Mesendoderm (in vitro differentiated cells): Measurements from ENCODE around the gene C5.

ENCODE experiments used
- DNase-seq: peaks from one replicate; pipeline ENCODE4 v3.0.0; 2013
- H2AK5ac ChIP-seq: 2 replicates; pipeline ENCODE4 v1.6.1; 2013; ENCODE audit warnings: low read length, inconsistent platforms
- H2BK120ac ChIP-seq: 2 replicates; pipeline ENCODE4 v1.6.1; 2013; ENCODE audit warnings: low read depth, mild to moderate bottlenecking, low read length, moderate library complexity, mixed read lengths
- H2BK15ac ChIP-seq: replicated peaks from 2 replicates; pipeline ENCODE4 v1.6.1; 2013; ENCODE audit warnings: low read depth, mild to moderate bottlenecking, moderate library complexity
- H2BK5ac ChIP-seq: 2 replicates; pipeline ENCODE4 v1.6.1; 2013; ENCODE audit warnings: low read length, inconsistent platforms
- H3K18ac ChIP-seq: 2 replicates; pipeline ENCODE4 v1.6.1; 2013; ENCODE audit warnings: mild to moderate bottlenecking, low read length, mixed read lengths
- H3K23ac ChIP-seq: one replicate; pipeline ENCODE4 v1.6.1; 2013; ENCODE audit warnings: low read length
- H3K27ac ChIP-seq: 2 replicates; pipeline ENCODE4 v1.5.1; 2013; ENCODE audit warnings: low read depth, mild to moderate bottlenecking, inconsistent platforms, low read length, moderate library complexity
- H3K27me3 ChIP-seq: 2 replicates; pipeline ENCODE4 v1.6.1; 2013; ENCODE audit warnings: low read length, control low read depth, mild to moderate bottlenecking, inconsistent platforms; ENCODE audit not compliant: insufficient read depth, poor library complexity
- H3K36me3 ChIP-seq: 2 replicates; pipeline ENCODE4 v1.6.1; 2013; ENCODE audit warnings: low read length, inconsistent platforms; ENCODE audit not compliant: control insufficient read depth, insufficient read depth
- H3K4ac ChIP-seq: one replicate; pipeline ENCODE4 v1.6.1; 2013; ENCODE audit warnings: low read depth, mild to moderate bottlenecking, low read length, moderate library complexity
- H3K4me1 ChIP-seq: 2 replicates; pipeline ENCODE4 v1.6.1; 2013; ENCODE audit warnings: low read depth, low read length, inconsistent platforms; ENCODE audit not compliant: control insufficient read depth
- H3K4me2 ChIP-seq: 2 replicates; pipeline ENCODE4 v1.6.1; 2013; ENCODE audit warnings: low read length
- H3K4me3 ChIP-seq: 2 replicates; pipeline ENCODE4 v1.5.1; 2013; ENCODE audit warnings: mild to moderate bottlenecking, low read length
- H3K56ac ChIP-seq: one replicate; pipeline ENCODE4 v1.6.1; 2013; ENCODE audit warnings: low read length
- H3K79me1 ChIP-seq: 2 replicates; pipeline ENCODE4 v1.6.1; 2013; ENCODE audit warnings: low read length, inconsistent platforms
- H3K79me2 ChIP-seq: 2 replicates; pipeline ENCODE4 v1.6.1; 2013; ENCODE audit warnings: mild to moderate bottlenecking, low read length; ENCODE audit not compliant: control insufficient read depth, insufficient read depth
- H3K9ac ChIP-seq: 2 replicates; pipeline ENCODE4 v1.6.1; 2013; ENCODE audit warnings: low read length, inconsistent platforms
- H4K5ac ChIP-seq: one replicate; pipeline ENCODE4 v1.6.1; 2013; ENCODE audit warnings: low read length
- H4K8ac ChIP-seq: one replicate; pipeline ENCODE4 v1.6.1; 2013; ENCODE audit warnings: low read depth, mild to moderate bottlenecking, control low read depth, low read length, moderate library complexity
- WGBS: extraction: QIAGEN DNeasy Blood & Tissue Kit; methylation state at CpG from one replicate; pipeline ENCODE4 v1.1.7; 2013; ENCODE audit warnings: low lambda C conversion rate, missing lambda C conversion rate; ENCODE audit not compliant: insufficient coverage; ENCODE audit errors: extremely low coverage; 5-methylcytosine and 5-hydroxymethylcytosine counted together

C5 gene

GRCh38 chr9:120970244-120970643 is 79.8 kb downstream of the C5 start:
- Histone ChIP-seq H3K79me2 (no peaks in the 10 kb centered on the region), H2BK120ac (no peak overlapping the region), H3K27me3 (no peaks in the 10 kb centered on the region), H3K9ac (no peak overlapping the region), H3K4ac (no peak overlapping the region), H3K27ac (no peak overlapping the region), H3K18ac (no peak overlapping the region), H3K4me2 (no peak overlapping the region), H3K23ac (no peak overlapping the region), H3K4me1 (no peaks in the 10 kb centered on the region), H4K8ac (peak overlapping the region; percentile 2), H2BK5ac (no peak overlapping the region), H3K79me1 (no peaks in the 10 kb centered on the region), H4K5ac (no peak overlapping the region), H2AK5ac (no peak overlapping the region), H3K4me3 (no peak overlapping the region), H3K56ac (no peak overlapping the region), H2BK15ac (no peak overlapping the region), H3K36me3 (no peaks in the 10 kb centered on the region)
- WGBS = no CpG with 5 or more reads among the region's 3 CpGs
- DNase-seq = no peak

GRCh38 chr9:120966013-120966369 is 84.1 kb downstream of the C5 start:
- no peak overlapping the region for H2AK5ac ChIP-seq
- H4K5ac ChIP-seq = no peak overlapping the region
- H2BK15ac ChIP-seq = no peak overlapping the region
- no peaks in the 10 kb centered on the region for H3K36me3 ChIP-seq
- H3K79me2 ChIP-seq = no peaks in the 10 kb centered on the region
- no peaks in the 10 kb centered on the region for H3K27me3 ChIP-seq
- H3K18ac ChIP-seq = no peak overlapping the region
- H3K4me2 ChIP-seq = no peak overlapping the region
- H3K9ac ChIP-seq = no peak overlapping the region
- no peak for DNase-seq
- no peaks in the 10 kb centered on the region for H3K4me1 ChIP-seq
- no CpG with 5 or more reads among the region's 3 CpGs for WGBS
- H3K27ac ChIP-seq = no peak overlapping the region
- no peaks in the 10 kb centered on the region for H3K79me1 ChIP-seq
- H4K8ac ChIP-seq = no peak overlapping the region
- no peak overlapping the region for H3K4me3 ChIP-seq
- no peak overlapping the region for H3K4ac ChIP-seq
- H2BK5ac ChIP-seq = no peak overlapping the region
- H2BK120ac ChIP-seq = no peak overlapping the region
- H3K23ac ChIP-seq = no peak overlapping the region
- H3K56ac ChIP-seq = no peak overlapping the region

GRCh38 chr9:120965344-120966012 is 84.6 kb downstream of the C5 start:
- no peak overlapping the region for H4K8ac ChIP-seq
- no peaks in the 10 kb centered on the region for H3K79me2 ChIP-seq
- H4K5ac ChIP-seq = no peak overlapping the region
- H2BK5ac ChIP-seq = no peak overlapping the region
- H3K56ac ChIP-seq = no peak overlapping the region
- H3K27ac ChIP-seq = no peak overlapping the region
- no peak overlapping the region for H3K4me2 ChIP-seq
- no peak overlapping the region for H3K4ac ChIP-seq
- H3K4me1 ChIP-seq = no peaks in the 10 kb centered on the region
- H3K79me1 ChIP-seq = no peaks in the 10 kb centered on the region
- no peaks in the 10 kb centered on the region for H3K36me3 ChIP-seq
- no peak overlapping the region for H3K23ac ChIP-seq
- no CpG with 5 or more reads among the region's 4 CpGs for WGBS
- no peak overlapping the region for H2AK5ac ChIP-seq
- DNase-seq = peak; percentile 61
- no peak overlapping the region for H2BK120ac ChIP-seq
- H3K18ac ChIP-seq = no peak overlapping the region
- no peak overlapping the region for H2BK15ac ChIP-seq
- no peak overlapping the region for H3K9ac ChIP-seq
- H3K4me3 ChIP-seq = no peak overlapping the region
- no peaks in the 10 kb centered on the region for H3K27me3 ChIP-seq

GRCh38 chr9:120961936-120962335 is 88.1 kb downstream of the C5 start:
- no peak overlapping the region for H3K9ac ChIP-seq
- H3K27ac ChIP-seq = no peak overlapping the region
- no peaks in the 10 kb centered on the region for H3K4me1 ChIP-seq
- H3K4me2 ChIP-seq = no peak overlapping the region
- no peak overlapping the region for H2BK15ac ChIP-seq
- H2BK120ac ChIP-seq = no peak overlapping the region
- no peak overlapping the region for H3K4ac ChIP-seq
- H3K23ac ChIP-seq = no peak overlapping the region
- H2AK5ac ChIP-seq = no peak overlapping the region
- H4K8ac ChIP-seq = no peak overlapping the region
- no peaks in the 10 kb centered on the region for H3K27me3 ChIP-seq
- H3K18ac ChIP-seq = no peak overlapping the region
- DNase-seq = no peak
- H3K56ac ChIP-seq = no peak overlapping the region
- no peak overlapping the region for H3K4me3 ChIP-seq
- H3K36me3 ChIP-seq = no peaks in the 10 kb centered on the region
- no peak overlapping the region for H4K5ac ChIP-seq
- no peaks in the 10 kb centered on the region for H3K79me2 ChIP-seq
- H2BK5ac ChIP-seq = no peak overlapping the region
- H3K79me1 ChIP-seq = no peaks in the 10 kb centered on the region
- no CpG with 5 or more reads among the region's 3 CpGs for WGBS

- H3K4me2 ChIP-seq = no peak overlapping the region
- H2AK5ac ChIP-seq = no peak overlapping the region
- H4K8ac ChIP-seq = no peak overlapping the region
- H3K23ac ChIP-seq = no peak overlapping the region
- H3K36me3 ChIP-seq = no peaks in the 10 kb centered on the region
- H3K9ac ChIP-seq = no peak overlapping the region
- H2BK15ac ChIP-seq = no peak overlapping the region
- H3K4me3 ChIP-seq = no peak overlapping the region
- DNase-seq = no peak
- H2BK5ac ChIP-seq = no peak overlapping the region
- no peaks in the 10 kb centered on the region for H3K4me1 ChIP-seq
- no peak overlapping the region for H3K27ac ChIP-seq
- H3K4ac ChIP-seq = no peak overlapping the region
- WGBS = no CpG with 5 or more reads among the region's 1 CpG
- no peak overlapping the region for H3K18ac ChIP-seq
- no peaks in the 10 kb centered on the region for H3K27me3 ChIP-seq
- no peaks in the 10 kb centered on the region for H3K79me1 ChIP-seq
- no peak overlapping the region for H2BK120ac ChIP-seq
- H3K56ac ChIP-seq = no peak overlapping the region
- no peaks in the 10 kb centered on the region for H3K79me2 ChIP-seq
- no peak overlapping the region for H4K5ac ChIP-seq
Measured at GRCh38 chr9:120960001-120960400, 90.1 kb downstream of the C5 start.

- H3K4me3 ChIP-seq = no peak overlapping the region
- H4K5ac ChIP-seq = no peak overlapping the region
- no peaks in the 10 kb centered on the region for H3K79me2 ChIP-seq
- no peak overlapping the region for H3K27ac ChIP-seq
- H3K4me2 ChIP-seq = no peak overlapping the region
- no peaks in the 10 kb centered on the region for H3K4me1 ChIP-seq
- H4K8ac ChIP-seq = no peak overlapping the region
- no peak overlapping the region for H3K23ac ChIP-seq
- H3K9ac ChIP-seq = no peak overlapping the region
- H3K4ac ChIP-seq = no peak overlapping the region
- H3K18ac ChIP-seq = no peak overlapping the region
- H2BK15ac ChIP-seq = no peak overlapping the region
- H3K36me3 ChIP-seq = no peaks in the 10 kb centered on the region
- DNase-seq = no peak
- H2BK120ac ChIP-seq = no peak overlapping the region
- no CpG with 5 or more reads among the region's 3 CpGs for WGBS
- H3K27me3 ChIP-seq = no peaks in the 10 kb centered on the region
- H3K56ac ChIP-seq = no peak overlapping the region
- no peak overlapping the region for H2AK5ac ChIP-seq
- no peak overlapping the region for H2BK5ac ChIP-seq
- H3K79me1 ChIP-seq = no peaks in the 10 kb centered on the region
Measured at GRCh38 chr9:120956862-120957261, 93.2 kb downstream of the C5 start.
